SH-SY5Y (cell line): ENCODE data around the gene GGTLC1.

Experiments
- GATA2 ChIP-seq: IDR thresholded peaks from 2 replicates; pipeline ENCODE4 v1.6.1; 2011; ENCODE audit warnings: mild to moderate bottlenecking, low read depth, low read length
- GATA3 ChIP-seq: IDR thresholded peaks from 2 replicates; pipeline ENCODE4 v1.6.1; 2011; ENCODE audit warnings: low read depth, mild to moderate bottlenecking, low read length, moderate library complexity

GRCh38 chr20:23954008-23954745 is 34.4 kb downstream of the GGTLC1 start:
- no peak for TF ChIP-seq GATA2
- no peak for TF ChIP-seq GATA3
